Calu3 (cell line): ENCODE measurements around the gene WWOX. TPM values are rescaled to one million over a fixed set of nuclear protein-coding genes. Genes with fewer than 3 reads are reported as not detected.

Experiments
- BruUV-seq: library from RNA; stranded (reverse); fragments of 400-500 nt; replicated peaks from 2 replicates; lab custom pipeline; 2021; lab: Mats Ljungman, UMichigan
- CTCF ChIA-PET: fragments of 300-600 bp; sonication (Branson Sonifier 250); formaldehyde crosslinking; loops from one replicate; lab custom pipeline; 2022; ENCODE audit warnings: antibody characterized with exemption; lab: Charles Lee
- DNase-seq: peaks from one replicate; pipeline ENCODE4 v3.0.0; 2022
- H3K27ac Mint-ChIP-seq: one replicate; pipeline ENCODE4 v1.8.0; 2022; ENCODE audit warnings: mixed read lengths; ENCODE audit not compliant: unreplicated experiment
- H3K27me3 Mint-ChIP-seq: one replicate; pipeline ENCODE4 v1.8.0; 2022; ENCODE audit warnings: mixed read lengths; ENCODE audit not compliant: unreplicated experiment
- H3K36me3 Mint-ChIP-seq: one replicate; pipeline ENCODE4 v1.8.0; 2022; ENCODE audit warnings: mild to moderate bottlenecking, moderate library complexity, mixed read lengths; ENCODE audit not compliant: insufficient read depth, unreplicated experiment
- H3K4me1 Mint-ChIP-seq: one replicate; pipeline ENCODE4 v1.8.0; 2022; ENCODE audit warnings: mild to moderate bottlenecking, low read depth, mixed read lengths; ENCODE audit not compliant: unreplicated experiment
- H3K4me3 Mint-ChIP-seq: one replicate; pipeline ENCODE4 v1.8.0; 2022; ENCODE audit warnings: mild to moderate bottlenecking, low read depth, moderate library complexity, mixed read lengths; ENCODE audit not compliant: unreplicated experiment
- H3K9me3 Mint-ChIP-seq: one replicate; pipeline ENCODE4 v1.8.0; 2022; ENCODE audit warnings: low read depth, mixed read lengths; ENCODE audit not compliant: unreplicated experiment
- intact Hi-C: fragments of 100-400 bp; cut with micrococcal nuclease; formaldehyde crosslinking; loops from one replicate; pipeline ENCODE4 v1.10.0; 2022; ENCODE audit not compliant: unreplicated experiment
- total RNA-seq: library from RNA; stranded (reverse); gene quantifications from 2 replicates; pipeline ENCODE4 v1.2.3, GENCODE V29; 2022
- TF ChIP-seq, protein P1 (sequence below): fragments of 200-600 bp; IDR thresholded peaks from one replicate; pipeline ENCODE4 v1.8.0; 2022; ENCODE audit warnings: antibody characterized with exemption; ENCODE audit not compliant: unreplicated experiment

Gene WWOX
- total RNA-seq, 1 experiment from 2014 or later: 33.5 TPM

DNA sequence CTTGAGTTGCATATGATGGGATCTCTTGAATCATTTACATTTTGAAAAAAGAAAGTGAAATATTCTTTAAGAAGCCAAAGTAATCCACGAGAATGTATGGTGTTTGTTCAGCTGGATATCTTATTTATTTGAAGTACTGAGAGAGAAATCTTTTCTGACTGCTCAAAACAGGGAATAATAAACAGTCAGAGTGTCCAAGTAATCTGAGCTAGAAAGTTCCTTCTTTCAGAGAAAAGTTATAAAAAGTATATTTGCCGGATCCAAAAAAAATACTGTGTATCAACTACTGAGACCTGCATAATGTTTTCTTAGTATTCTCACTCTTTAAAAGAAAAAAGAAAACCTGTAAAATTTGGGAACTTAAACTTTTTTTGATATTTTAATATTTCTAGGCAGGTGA is 350.8 kb downstream of the WWOX start:
- Mint-ChIP-seq H3K9me3 (peaks cover 3% of the 10 kb centered on the region), H3K36me3 (no peaks in the 10 kb centered on the region), H3K27me3 (no peaks in the 10 kb centered on the region), H3K4me1 (no peaks in the 10 kb centered on the region), H3K27ac (no peak overlapping the region), H3K4me3 (no peak overlapping the region)
- BruUV-seq: no TSS peak
- CTCF ChIA-PET: no interaction called here
- DNase-seq: no peak
- TF ChIP-seq, protein P1, sequence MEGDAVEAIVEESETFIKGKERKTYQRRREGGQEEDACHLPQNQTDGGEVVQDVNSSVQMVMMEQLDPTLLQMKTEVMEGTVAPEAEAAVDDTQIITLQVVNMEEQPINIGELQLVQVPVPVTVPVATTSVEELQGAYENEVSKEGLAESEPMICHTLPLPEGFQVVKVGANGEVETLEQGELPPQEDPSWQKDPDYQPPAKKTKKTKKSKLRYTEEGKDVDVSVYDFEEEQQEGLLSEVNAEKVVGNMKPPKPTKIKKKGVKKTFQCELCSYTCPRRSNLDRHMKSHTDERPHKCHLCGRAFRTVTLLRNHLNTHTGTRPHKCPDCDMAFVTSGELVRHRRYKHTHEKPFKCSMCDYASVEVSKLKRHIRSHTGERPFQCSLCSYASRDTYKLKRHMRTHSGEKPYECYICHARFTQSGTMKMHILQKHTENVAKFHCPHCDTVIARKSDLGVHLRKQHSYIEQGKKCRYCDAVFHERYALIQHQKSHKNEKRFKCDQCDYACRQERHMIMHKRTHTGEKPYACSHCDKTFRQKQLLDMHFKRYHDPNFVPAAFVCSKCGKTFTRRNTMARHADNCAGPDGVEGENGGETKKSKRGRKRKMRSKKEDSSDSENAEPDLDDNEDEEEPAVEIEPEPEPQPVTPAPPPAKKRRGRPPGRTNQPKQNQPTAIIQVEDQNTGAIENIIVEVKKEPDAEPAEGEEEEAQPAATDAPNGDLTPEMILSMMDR: no peak
- intact Hi-C loops: no loop called here

DNA sequence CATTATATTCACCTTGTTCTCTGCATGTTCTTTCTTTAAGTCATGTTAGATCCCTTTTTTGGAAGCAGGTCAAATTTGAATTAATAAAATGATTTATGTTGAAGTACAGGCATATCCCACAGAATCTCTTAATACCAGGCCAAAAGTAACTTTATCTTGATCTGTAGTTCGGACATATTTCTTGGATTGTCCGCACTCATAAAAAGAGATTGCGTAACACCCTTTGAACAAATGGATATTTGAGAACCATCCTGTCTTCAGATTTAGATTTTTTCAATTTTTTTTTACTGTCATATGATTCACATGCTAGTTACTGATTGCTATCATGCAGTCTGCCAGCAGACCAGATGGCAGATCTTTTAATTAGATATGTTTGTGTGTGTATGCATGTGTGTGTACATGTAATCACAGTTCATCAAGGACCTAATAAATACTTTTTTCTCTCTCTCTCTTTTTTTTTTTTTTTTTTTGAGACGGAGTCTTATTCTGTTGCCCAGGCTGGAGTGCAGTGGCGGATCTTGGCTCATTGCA is 352.6 kb downstream of the WWOX start:
- H3K4me3 Mint-ChIP-seq: no peak overlapping the region
- no peaks in the 10 kb centered on the region for H3K4me1 Mint-ChIP-seq
- DNase-seq: no peak
- H3K27me3 Mint-ChIP-seq: no peaks in the 10 kb centered on the region
- CTCF ChIA-PET: no interaction called here
- BruUV-seq: no TSS peak
- H3K36me3 Mint-ChIP-seq: no peaks in the 10 kb centered on the region
- TF ChIP-seq, protein P1: no peak
- intact Hi-C loops: no loop called here
- peaks cover 3% of the 10 kb centered on the region for H3K9me3 Mint-ChIP-seq
- H3K27ac Mint-ChIP-seq: no peak overlapping the region

DNA sequence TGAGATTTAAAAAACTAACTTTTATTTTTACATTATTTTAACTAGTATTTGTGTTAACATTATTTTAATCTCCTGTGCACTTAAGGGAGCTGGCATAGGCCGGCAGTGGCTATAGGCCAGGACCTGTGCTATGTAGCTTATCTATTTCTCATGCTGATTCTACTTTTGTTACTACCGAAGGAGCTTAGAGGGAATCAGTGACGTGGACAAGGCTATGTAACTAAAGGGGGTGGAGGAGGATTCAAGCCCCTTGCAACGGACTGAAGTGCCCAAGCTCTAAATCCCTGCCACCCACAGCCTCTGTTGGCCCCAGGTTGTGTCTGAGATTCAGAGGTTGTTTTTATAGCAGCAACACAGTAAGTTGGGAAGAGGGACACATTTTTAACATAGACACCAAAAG is 356.4 kb downstream of the WWOX start:
- Mint-ChIP-seq H3K4me1 (peaks cover 10% of the 10 kb centered on the region), H3K4me3 (no peak overlapping the region), H3K27ac (no peak overlapping the region), H3K36me3 (no peaks in the 10 kb centered on the region), H3K27me3 (no peaks in the 10 kb centered on the region), H3K9me3 (peaks cover 3% of the 10 kb centered on the region)
- DNase-seq: no peak
- CTCF ChIA-PET: interaction anchor here (0.6 kb wide), 1 partner anchor 19 kb away, joined by 3 read pairs; no protein-coding TSS in a partner anchor
- intact Hi-C loops: no loop called here
- BruUV-seq: no TSS peak
- TF ChIP-seq, protein P1: no peak

DNA sequence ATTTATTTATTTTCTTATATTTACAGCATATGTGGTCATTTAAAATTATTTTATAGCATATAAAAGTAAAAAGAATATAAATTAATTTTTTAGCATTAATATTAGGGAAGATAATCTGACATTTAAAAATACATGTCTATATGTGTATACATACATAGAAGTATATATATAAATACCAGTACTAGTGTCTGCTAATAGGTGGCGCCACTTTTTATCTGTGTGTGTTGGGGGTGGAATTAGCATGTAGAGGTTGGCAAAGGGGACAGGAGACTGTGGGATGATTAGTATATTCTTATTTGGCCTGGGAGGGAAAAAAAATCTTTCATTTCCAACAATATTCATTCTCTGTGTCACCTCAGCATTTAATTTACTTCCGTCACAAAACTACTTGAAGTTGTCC is 359.1 kb downstream of the WWOX start:
- Mint-ChIP-seq H3K27me3 (no peaks in the 10 kb centered on the region), H3K4me3 (no peak overlapping the region), H3K9me3 (peaks cover 3% of the 10 kb centered on the region), H3K4me1 (peaks cover 13% of the 10 kb centered on the region), H3K36me3 (no peaks in the 10 kb centered on the region), H3K27ac (no peak overlapping the region)
- TF ChIP-seq, protein P1: no peak
- intact Hi-C loops: no loop called here
- CTCF ChIA-PET: interaction anchor here (0.5 kb wide), 1 partner anchor 1195 kb away, joined by 3 read pairs; no protein-coding TSS in a partner anchor
- DNase-seq: no peak
- BruUV-seq: no TSS peak
